Measurements from ENCODE around the gene F10. TPM values are rescaled to one million over a fixed set of nuclear protein-coding genes. Genes with fewer than 3 reads are reported as not detected.

Gene F10
- total RNA-seq, 1 donor from 2014 or later: 0.08 TPM

DNA sequence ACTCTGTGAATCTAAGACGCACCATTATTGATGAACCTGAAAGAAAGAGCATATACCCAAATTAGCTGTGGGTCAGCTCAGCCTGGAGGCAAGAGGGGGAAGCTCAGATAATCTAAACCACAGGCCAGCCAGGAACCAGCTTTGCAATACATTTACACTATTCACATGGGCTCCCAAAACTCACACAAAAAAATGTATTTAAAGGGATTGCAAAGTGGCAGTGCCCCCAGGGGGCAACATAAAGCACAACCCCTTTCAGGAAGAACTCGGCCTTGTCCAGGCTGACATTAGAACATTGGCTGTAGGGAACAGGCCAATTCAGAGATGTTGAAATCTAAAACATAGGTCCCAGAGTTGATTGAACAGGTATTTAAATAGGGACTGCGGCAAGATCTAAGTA lies 32.6 kb downstream of the F10 start:
- Histone ChIP-seq H3K4me3 (ENCODE audit: low read depth, low read length) (no peak overlapping the region), H3K27me3 (ENCODE audit: control insufficient read depth, insufficient read depth, low read length) (peaks cover 24% of the 10 kb centered on the region), H3K36me3 (ENCODE audit: control insufficient read depth, insufficient read depth, low read length) (no peaks in the 10 kb centered on the region)
- no peak for DNase-seq (ENCODE audit: low read depth)
- TF ChIP-seq, protein P1, sequence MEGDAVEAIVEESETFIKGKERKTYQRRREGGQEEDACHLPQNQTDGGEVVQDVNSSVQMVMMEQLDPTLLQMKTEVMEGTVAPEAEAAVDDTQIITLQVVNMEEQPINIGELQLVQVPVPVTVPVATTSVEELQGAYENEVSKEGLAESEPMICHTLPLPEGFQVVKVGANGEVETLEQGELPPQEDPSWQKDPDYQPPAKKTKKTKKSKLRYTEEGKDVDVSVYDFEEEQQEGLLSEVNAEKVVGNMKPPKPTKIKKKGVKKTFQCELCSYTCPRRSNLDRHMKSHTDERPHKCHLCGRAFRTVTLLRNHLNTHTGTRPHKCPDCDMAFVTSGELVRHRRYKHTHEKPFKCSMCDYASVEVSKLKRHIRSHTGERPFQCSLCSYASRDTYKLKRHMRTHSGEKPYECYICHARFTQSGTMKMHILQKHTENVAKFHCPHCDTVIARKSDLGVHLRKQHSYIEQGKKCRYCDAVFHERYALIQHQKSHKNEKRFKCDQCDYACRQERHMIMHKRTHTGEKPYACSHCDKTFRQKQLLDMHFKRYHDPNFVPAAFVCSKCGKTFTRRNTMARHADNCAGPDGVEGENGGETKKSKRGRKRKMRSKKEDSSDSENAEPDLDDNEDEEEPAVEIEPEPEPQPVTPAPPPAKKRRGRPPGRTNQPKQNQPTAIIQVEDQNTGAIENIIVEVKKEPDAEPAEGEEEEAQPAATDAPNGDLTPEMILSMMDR (IDR thresholded peaks at IDR 0.05; ENCODE audit: insufficient read depth, low read length, poor library complexity, severe bottlenecking): no peak

DNA sequence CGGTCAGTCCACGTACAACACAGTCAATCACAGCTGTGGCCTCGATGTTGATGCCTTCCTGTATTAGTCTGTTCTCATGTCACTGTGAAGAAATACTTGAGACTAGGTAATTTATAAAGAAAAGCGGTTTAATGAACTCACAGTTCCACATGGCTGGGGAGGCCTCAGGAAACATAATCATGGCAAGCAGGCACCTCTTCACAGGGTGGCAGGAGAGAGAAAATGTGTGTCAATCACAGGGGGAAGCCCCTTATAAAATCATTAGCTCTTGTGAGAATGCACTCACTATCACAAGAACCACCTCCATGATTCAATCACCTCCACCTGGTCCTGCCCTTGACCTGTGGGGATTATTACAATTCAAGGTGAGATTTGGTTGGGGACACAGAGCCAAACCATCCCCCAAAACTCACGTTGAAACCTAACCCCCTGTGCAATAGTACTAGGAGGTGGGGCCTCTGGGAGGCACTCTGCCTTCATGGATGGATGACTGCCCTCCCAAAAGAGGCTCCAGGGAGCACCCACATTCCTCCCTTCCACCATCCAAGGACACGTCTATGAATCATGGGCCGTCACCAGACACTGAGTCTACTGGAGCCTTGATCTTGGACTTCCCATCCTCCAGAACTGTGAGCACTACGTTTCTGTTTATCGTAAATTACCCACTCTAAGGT lies 33.5 kb downstream of the F10 start:
- peaks cover 27% of the 10 kb centered on the region for H3K27me3 ChIP-seq (ENCODE audit: control insufficient read depth, insufficient read depth, low read length)
- no peaks in the 10 kb centered on the region for H3K36me3 ChIP-seq (ENCODE audit: control insufficient read depth, insufficient read depth, low read length)
- TF ChIP-seq, protein P1 (IDR thresholded peaks at IDR 0.05; ENCODE audit: insufficient read depth, low read length, poor library complexity, severe bottlenecking): no peak
- no peak overlapping the region for H3K4me3 ChIP-seq (ENCODE audit: low read depth, low read length)
- DNase-seq (ENCODE audit: low read depth): no peak

DNA sequence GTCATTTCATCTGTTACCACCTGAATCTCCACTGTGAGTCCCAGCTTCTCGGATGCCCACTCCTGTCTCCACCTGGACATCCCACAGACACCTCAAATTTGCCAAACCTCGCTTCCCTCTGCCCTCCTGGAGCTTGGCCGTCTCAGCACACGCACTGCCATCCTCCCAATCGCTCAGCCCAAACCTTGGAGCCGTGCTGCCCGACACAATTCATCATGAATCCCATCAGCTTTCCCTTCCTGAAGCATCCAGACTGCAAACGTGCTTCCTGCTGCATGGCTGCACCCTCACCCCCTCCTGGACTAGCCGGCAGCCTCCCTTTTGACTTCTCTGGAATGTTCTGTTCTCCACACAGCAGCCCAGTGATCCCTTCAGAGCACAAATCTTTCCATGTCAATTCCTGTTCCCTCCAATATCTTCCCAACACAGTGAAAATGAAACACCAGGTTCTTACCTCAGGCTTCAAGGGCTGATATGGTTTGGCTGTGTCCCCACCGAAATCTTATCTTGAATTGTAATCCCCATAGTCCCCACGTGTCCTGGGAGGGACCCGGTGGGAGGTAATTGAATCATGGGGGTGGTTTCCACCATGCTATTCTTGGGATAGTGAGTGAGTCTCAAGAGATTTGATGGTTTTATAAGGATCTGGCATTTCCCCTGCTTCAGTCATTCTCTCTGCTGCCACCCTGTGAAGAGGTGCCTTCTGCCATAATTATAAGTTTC lies 34.8 kb downstream of the F10 start:
- TF ChIP-seq, protein P1 (IDR thresholded peaks at IDR 0.05; ENCODE audit: insufficient read depth, low read length, poor library complexity, severe bottlenecking): no peak
- H3K27me3 ChIP-seq (ENCODE audit: control insufficient read depth, insufficient read depth, low read length): peaks cover 26% of the 10 kb centered on the region
- H3K4me3 ChIP-seq (ENCODE audit: low read depth, low read length): no peak overlapping the region
- DNase-seq (ENCODE audit: low read depth): no peak
- no peaks in the 10 kb centered on the region for H3K36me3 ChIP-seq (ENCODE audit: control insufficient read depth, insufficient read depth, low read length)

DNA sequence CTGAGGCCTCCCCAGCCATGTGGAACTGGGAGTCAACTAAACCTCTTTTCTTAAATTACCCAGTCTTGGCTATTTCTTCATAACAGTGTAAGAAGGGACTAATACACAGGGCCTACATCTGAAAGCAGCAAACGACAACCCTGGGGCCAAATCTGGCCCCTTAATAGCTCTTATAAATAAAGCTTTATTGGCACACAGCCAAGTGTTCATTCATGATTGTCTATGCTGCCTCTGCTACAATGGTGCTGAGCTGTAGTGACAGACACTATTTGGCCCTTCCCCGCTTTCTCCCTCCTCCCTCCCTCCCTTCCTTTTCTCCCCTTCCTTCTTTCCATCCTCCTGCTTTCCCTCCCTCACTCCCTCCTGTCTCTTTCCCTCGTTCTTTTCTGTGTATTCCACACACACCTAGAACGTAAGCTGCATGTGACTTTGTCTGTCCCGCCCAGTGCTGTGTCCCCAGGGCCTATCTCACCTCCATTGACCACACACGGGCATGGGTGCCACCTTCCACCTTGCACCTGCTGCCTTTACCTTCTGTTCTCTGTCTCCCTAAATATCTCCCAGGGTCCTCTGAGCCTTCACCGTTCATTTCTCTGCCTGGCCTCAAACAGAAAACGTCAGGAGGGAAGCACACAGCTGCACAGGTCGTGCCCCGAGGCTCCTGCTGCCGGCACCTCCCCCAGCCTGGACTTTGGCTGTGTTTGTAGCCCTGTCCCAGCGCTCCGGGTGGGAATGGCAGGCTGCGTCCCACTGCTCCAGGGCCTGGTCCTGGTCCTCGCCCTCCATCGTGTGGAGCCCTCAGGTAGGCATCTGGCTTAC lies 35.5 kb downstream of the F10 start, which contains the start of gene PROZ:
PROZ (plus strand) TSS at position 720 of the 819 bp plus-strand sequence; CDS start at position 733, 13 bp downstream.
- H3K27me3 ChIP-seq (ENCODE audit: control insufficient read depth, insufficient read depth, low read length): peaks cover 27% of the 10 kb centered on the region
- no peak for DNase-seq (ENCODE audit: low read depth)
- no peaks in the 10 kb centered on the region for H3K36me3 ChIP-seq (ENCODE audit: control insufficient read depth, insufficient read depth, low read length)
- H3K4me3 ChIP-seq (ENCODE audit: low read depth, low read length): no peak within 1 kb of the TSS
- TF ChIP-seq, protein P1 (IDR thresholded peaks at IDR 0.05; ENCODE audit: insufficient read depth, low read length, poor library complexity, severe bottlenecking): no peak

DNA sequence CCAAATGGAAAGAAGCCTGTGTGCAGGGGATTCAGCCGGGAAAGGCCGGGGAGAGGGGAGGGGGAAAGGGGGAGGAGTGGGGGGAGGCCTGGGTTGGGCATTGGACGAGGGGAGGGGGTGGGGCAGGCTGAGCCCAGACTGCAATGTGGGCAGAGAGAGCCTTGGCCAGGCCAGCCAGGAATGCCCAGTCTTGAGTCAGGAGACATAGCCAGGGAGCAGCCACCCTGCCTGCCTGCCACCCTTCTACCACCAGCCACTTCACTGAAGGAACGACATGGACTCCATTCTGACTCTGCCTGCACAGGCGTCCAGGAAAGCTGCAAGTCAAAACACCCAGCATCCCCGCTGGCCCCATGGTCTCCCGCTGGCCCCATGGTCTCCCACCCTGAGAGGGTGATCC lies 36.3 kb downstream of the F10 start:
- Histone ChIP-seq H3K27me3 (ENCODE audit: control insufficient read depth, insufficient read depth, low read length) (peaks cover 28% of the 10 kb centered on the region), H3K36me3 (ENCODE audit: control insufficient read depth, insufficient read depth, low read length) (no peaks in the 10 kb centered on the region), H3K4me3 (ENCODE audit: low read depth, low read length) (no peak overlapping the region)
- DNase-seq (ENCODE audit: low read depth): no peak
- TF ChIP-seq, protein P1 (IDR thresholded peaks at IDR 0.05; ENCODE audit: insufficient read depth, low read length, poor library complexity, severe bottlenecking): no peak

Data from kidney epithelial cell (primary cell).